Left colon (tissue), 2 donors: ENCODE results near the gene TRIM50. TPM values are rescaled to one million over a fixed set of nuclear protein-coding genes. Genes with fewer than 3 reads are reported as not detected.
"Not testable (repeated sequence)": the region's sequence is repeated elsewhere in the genome, so short reads cannot be mapped to it uniquely, and the experiment has no call there.

ENCODE experiments used
- ATAC-seq: fragments of 200-7000 bp; cut with Tn5 transposase; one replicate; pipeline ENCODE4 v1.9.1; 2020; ENCODE audit warnings: mild to moderate bottlenecking, moderate library complexity
- DNase-seq, 2 donors: peaks; one replicate each; pipeline ENCODE4 v3.0.0-alpha.2; 2020
- intact Hi-C, 2 donors: fragments of 100-400 bp; cut with DNase I in 1 of 2; cut with micrococcal nuclease in 1 of 2; formaldehyde crosslinking; loops; one replicate each; pipeline versions ENCODE4 v1.11.2 to v1.14.0; 2022; cut with DNase I, micrococcal nuclease
- total RNA-seq, 2 donors: library from RNA; stranded (reverse); fragmentation: NEBNext Ultra II Directional; extraction: Animal tissue kit (Norgen Biotek cat#: 25700); gene quantifications; one replicate each; pipeline ENCODE4 v1.2.1, GENCODE V29; 2021
- donor health status: DM: no; HTN: no; CAD: no.
- donor health status: DM: yes; HTN: yes; CAD: no.

TRIM50 gene
- total RNA-seq, 2 donors from 2014 or later: 0.28 TPM; not detected in 1

- intact Hi-C loops, ATAC-seq: not testable (repeated sequence)
Observed at GRCh38 chr7:73277210-73277609, 50.7 kb downstream of the TRIM50 start.

GRCh38 chr7:73267813-73268212, 60.1 kb downstream of the TRIM50 start:
- ATAC-seq, DNase-seq, intact Hi-C loops: not testable (repeated sequence)

More at GRCh38 chr7:73277210-73277609, 50.7 kb downstream of the TRIM50 start:
- not testable (repeated sequence) for DNase-seq

DNA sequence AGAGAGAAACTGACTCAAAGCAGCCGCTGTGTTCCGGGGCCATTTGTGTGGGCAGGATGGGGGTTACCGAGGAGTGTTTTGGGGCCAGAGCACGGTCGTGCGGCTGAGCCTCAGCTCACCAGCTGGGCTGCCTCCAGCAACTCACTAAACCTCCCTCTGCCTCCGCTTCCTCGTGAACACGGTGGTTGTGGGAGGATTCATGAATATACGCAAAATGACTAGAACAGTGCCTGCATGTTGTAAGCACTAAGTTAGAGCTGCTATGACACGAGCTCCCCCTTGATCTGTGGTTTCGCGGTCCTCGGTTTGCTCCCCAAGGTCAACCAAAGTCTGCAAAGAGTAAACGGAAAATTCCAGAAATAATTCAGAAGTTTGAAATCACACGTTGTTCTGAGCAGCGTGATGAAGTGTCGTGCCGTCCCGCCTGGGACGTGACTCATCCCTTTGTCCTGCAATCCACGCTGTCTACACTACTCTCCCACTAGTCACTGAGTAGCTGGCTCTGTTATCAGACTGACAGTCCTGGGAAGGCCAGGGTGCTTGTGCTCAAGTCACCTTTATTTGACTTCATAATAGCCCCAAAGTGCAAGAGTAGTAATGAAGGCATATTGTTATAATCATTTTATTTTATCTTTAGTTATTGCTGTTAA, 61.0 kb downstream of the TRIM50 start:
- intact Hi-C loops, DNase-seq, ATAC-seq: not testable (repeated sequence)

Other genes starting within 250 kb of the TRIM50 start
- not detected for gene SPDYE9, start 242.0 kb downstream of the TRIM50 start, total RNA-seq
- gene NSUN5, start 19.3 kb downstream of the TRIM50 start, total RNA-seq: 10 to 100 TPM; 20.7 to 24.1 TPM
- not detected for gene FKBP6, start 79 bp upstream of the TRIM50 start, total RNA-seq
- under 1 TPM; 0.12 to 0.25 TPM for gene FZD9, start 105.7 kb upstream of the TRIM50 start, total RNA-seq
- 10 to 100 TPM; 37.7 to 42.6 TPM for gene BAZ1B, start 194.2 kb upstream of the TRIM50 start, total RNA-seq
- gene BCL7B, start 229.6 kb upstream of the TRIM50 start, total RNA-seq: 10 to 100 TPM; 59.0 to 60.8 TPM